Measurements from ENCODE around the gene ATP2A1.
A peak's percentile ranks its signal among the peaks of the same experiment; 100 is the strongest.

The ATP2A1 gene

GRCh38 chr16:28935924-28936783 lies 57.9 kb downstream of the ATP2A1 start:
- peak; percentile 84 to 85 for DNase-seq (ENCODE audit: low read depth in 1 of 2, low spot score in 1 of 2)
- peak overlapping the region; percentile 30; the same call in 1 of the 2 replicates for H3K27ac ChIP-seq (replicated peaks)
- TF ChIP-seq SPI1 (IDR thresholded peaks at IDR 0.05; ENCODE audit: borderline replicate concordance, low read depth) (peak; percentile 74; the same call in 1 of the 2 replicates), POLR2AphosphoS5 (IDR thresholded peaks at IDR 0.05; ENCODE audit: low read depth) (peak; percentile 41; the same call in 1 of the 2 replicates), GABPA (IDR thresholded peaks at IDR 0.05; ENCODE audit: low read depth) (no peak)
- TF ChIP-seq, protein P1, sequence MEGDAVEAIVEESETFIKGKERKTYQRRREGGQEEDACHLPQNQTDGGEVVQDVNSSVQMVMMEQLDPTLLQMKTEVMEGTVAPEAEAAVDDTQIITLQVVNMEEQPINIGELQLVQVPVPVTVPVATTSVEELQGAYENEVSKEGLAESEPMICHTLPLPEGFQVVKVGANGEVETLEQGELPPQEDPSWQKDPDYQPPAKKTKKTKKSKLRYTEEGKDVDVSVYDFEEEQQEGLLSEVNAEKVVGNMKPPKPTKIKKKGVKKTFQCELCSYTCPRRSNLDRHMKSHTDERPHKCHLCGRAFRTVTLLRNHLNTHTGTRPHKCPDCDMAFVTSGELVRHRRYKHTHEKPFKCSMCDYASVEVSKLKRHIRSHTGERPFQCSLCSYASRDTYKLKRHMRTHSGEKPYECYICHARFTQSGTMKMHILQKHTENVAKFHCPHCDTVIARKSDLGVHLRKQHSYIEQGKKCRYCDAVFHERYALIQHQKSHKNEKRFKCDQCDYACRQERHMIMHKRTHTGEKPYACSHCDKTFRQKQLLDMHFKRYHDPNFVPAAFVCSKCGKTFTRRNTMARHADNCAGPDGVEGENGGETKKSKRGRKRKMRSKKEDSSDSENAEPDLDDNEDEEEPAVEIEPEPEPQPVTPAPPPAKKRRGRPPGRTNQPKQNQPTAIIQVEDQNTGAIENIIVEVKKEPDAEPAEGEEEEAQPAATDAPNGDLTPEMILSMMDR (IDR thresholded peaks at IDR 0.05; ENCODE audit: insufficient read depth, low read length): no peak

GRCh38 chr16:28936784-28937155 lies 58.5 kb downstream of the ATP2A1 start:
- Histone ChIP-seq H3K27me3 (ENCODE audit: insufficient read depth, poor library complexity, severe bottlenecking) (no peaks in the 10 kb centered on the region), H3K4me3 (replicated peaks; ENCODE audit: insufficient read depth, low read length) (peak overlapping the region; percentile 5; the same call in 1 of the 2 replicates), H3K27ac (replicated peaks) (no peak overlapping the region)
- TF ChIP-seq POLR2AphosphoS5 (IDR thresholded peaks at IDR 0.05; ENCODE audit: low read depth) (no peak), SPI1 (IDR thresholded peaks at IDR 0.05; ENCODE audit: borderline replicate concordance, low read depth) (no peak), GABPA (IDR thresholded peaks at IDR 0.05; ENCODE audit: low read depth) (no peak)
- TF ChIP-seq, protein P1 (IDR thresholded peaks at IDR 0.05; ENCODE audit: insufficient read depth, low read length): no peak
- TF ChIP-seq, protein P2, sequence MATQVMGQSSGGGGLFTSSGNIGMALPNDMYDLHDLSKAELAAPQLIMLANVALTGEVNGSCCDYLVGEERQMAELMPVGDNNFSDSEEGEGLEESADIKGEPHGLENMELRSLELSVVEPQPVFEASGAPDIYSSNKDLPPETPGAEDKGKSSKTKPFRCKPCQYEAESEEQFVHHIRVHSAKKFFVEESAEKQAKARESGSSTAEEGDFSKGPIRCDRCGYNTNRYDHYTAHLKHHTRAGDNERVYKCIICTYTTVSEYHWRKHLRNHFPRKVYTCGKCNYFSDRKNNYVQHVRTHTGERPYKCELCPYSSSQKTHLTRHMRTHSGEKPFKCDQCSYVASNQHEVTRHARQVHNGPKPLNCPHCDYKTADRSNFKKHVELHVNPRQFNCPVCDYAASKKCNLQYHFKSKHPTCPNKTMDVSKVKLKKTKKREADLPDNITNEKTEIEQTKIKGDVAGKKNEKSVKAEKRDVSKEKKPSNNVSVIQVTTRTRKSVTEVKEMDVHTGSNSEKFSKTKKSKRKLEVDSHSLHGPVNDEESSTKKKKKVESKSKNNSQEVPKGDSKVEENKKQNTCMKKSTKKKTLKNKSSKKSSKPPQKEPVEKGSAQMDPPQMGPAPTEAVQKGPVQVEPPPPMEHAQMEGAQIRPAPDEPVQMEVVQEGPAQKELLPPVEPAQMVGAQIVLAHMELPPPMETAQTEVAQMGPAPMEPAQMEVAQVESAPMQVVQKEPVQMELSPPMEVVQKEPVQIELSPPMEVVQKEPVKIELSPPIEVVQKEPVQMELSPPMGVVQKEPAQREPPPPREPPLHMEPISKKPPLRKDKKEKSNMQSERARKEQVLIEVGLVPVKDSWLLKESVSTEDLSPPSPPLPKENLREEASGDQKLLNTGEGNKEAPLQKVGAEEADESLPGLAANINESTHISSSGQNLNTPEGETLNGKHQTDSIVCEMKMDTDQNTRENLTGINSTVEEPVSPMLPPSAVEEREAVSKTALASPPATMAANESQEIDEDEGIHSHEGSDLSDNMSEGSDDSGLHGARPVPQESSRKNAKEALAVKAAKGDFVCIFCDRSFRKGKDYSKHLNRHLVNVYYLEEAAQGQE (IDR thresholded peaks at IDR 0.05; ENCODE audit: insufficient replicate concordance, low read depth): no peak
- no peak for DNase-seq (ENCODE audit: low read depth in 1 of 2, low spot score in 1 of 2)

More at GRCh38 chr16:28935924-28936783, 57.9 kb downstream of the ATP2A1 start:
- peak overlapping the region; percentile 5 for H3K4me3 ChIP-seq (replicated peaks; ENCODE audit: insufficient read depth, low read length)
- H3K27me3 ChIP-seq (ENCODE audit: insufficient read depth, poor library complexity, severe bottlenecking): no peaks in the 10 kb centered on the region

DNA sequence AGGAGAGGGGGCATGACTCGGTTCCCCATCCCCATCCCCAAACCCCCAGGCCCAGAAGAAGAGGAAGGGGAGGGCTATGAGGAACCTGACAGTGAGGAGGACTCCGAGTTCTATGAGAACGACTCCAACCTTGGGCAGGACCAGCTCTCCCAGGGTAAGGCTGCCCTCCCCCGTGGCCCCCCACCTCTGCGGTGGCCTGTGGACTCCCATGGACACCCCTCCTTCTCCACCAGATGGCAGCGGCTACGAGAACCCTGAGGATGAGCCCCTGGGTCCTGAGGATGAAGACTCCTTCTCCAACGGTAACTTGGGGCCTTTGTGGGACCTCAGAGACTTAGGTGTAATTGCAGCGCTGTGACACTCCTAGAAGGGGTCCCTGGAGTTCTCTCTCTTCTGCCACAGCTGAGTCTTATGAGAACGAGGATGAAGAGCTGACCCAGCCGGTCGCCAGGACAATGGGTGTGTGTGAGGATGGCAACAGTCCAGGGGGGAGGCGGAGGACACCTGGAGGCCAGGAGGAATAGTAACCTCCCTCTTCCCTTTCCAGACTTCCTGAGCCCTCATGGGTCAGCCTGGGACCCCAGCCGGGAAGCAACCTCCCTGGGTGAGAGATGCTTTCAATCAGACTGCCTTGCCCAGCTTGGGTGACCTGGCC lies 59.1 kb downstream of the ATP2A1 start:
- Histone ChIP-seq H3K27ac (replicated peaks) (no peak overlapping the region), H3K4me3 (replicated peaks; ENCODE audit: insufficient read depth, low read length) (no peak overlapping the region), H3K27me3 (ENCODE audit: insufficient read depth, poor library complexity, severe bottlenecking) (no peaks in the 10 kb centered on the region)
- DNase-seq (ENCODE audit: low read depth in 1 of 2, low spot score in 1 of 2): no peak
- no peak for TF ChIP-seq GABPA (IDR thresholded peaks at IDR 0.05; ENCODE audit: low read depth)
- TF ChIP-seq SPI1 (IDR thresholded peaks at IDR 0.05; ENCODE audit: borderline replicate concordance, low read depth): no peak
- TF ChIP-seq, protein P1 (IDR thresholded peaks at IDR 0.05; ENCODE audit: insufficient read depth, low read length): no peak
- TF ChIP-seq, protein P2 (IDR thresholded peaks at IDR 0.05; ENCODE audit: insufficient replicate concordance, low read depth): no peak
- no peak for TF ChIP-seq POLR2AphosphoS5 (IDR thresholded peaks at IDR 0.05; ENCODE audit: low read depth)

Data from HL-60 (cell line).